Measurements from ENCODE around the gene SNAP91. TPM values are rescaled to one million over a fixed set of nuclear protein-coding genes. Genes with fewer than 3 reads are reported as not detected.

Gene SNAP91
- total and polyA plus RNA-seq, 2 of the 8 experiments (the other 6 are each of a cell fraction or from before 2014, with no cell fraction given), result 1.3 to 1.5 TPM

GRCh38 chr6:83510791-83511190, 198.1 kb downstream of the SNAP91 start (continued):
- TF ChIP-seq HDAC2 (IDR thresholded peaks at IDR 0.05; ENCODE audit: borderline replicate concordance in 1 of 2, low read depth in 2 of 2, low read length in 2 of 2) (no peak), CHD2 (IDR thresholded peaks at IDR 0.05; ENCODE audit: low read length) (no peak)
